GM12891 (cell line): ENCODE measurements around the gene FLVCR1.

Experiments used
- POLR2A ChIP-seq: IDR thresholded peaks from 2 replicates; pipeline ENCODE4 v1.6.1; 2011; ENCODE audit warnings: low read depth, low read length, control low read depth
- TAF1 ChIP-seq: IDR thresholded peaks from 2 replicates; pipeline ENCODE4 v1.6.1; 2011; ENCODE audit warnings: low read depth, low read length, control low read depth

- TF ChIP-seq POLR2A: no peak
- TF ChIP-seq TAF1: no peak
Measured at GRCh38 chr1:212847549-212847948, 10.5 kb upstream of the FLVCR1 start, which contains the start of gene SPATA45.
